Bronchial epithelial cell (primary cell): Measurements from ENCODE around the gene ZNF680. TPM values are rescaled to one million over a fixed set of nuclear protein-coding genes. Genes with fewer than 3 reads are reported as not detected.

Experiments
- DNase-seq: peaks from one replicate; pipeline ENCODE4 v3.0.0-alpha.2; 2010; ENCODE audit warnings: low read depth
- FAIRE-seq: peaks from 2 replicates; lab custom pipeline; 2011; peaks lifted over from hg19 to GRCh38; lab: Jason Lieb, UNC
- H3K27me3 ChIP-seq: 2 replicates; pipeline ENCODE4 v1.5.1; 2011; ENCODE audit warnings: low read length; ENCODE audit not compliant: control insufficient read depth, insufficient read depth
- H3K36me3 ChIP-seq: 2 replicates; pipeline ENCODE4 v1.5.1; 2011; ENCODE audit warnings: low read length; ENCODE audit not compliant: control insufficient read depth, insufficient read depth
- H3K4me3 ChIP-seq: 2 replicates; pipeline ENCODE4 v1.5.1; 2011; ENCODE audit warnings: mild to moderate bottlenecking, low read depth, low read length, control low read depth
- CTCF ChIP-seq: IDR thresholded peaks from 2 replicates; pipeline ENCODE4 v1.5.1; 2011; ENCODE audit warnings: mild to moderate bottlenecking, moderate library complexity, low read length, control low read depth, inconsistent platforms; ENCODE audit not compliant: insufficient read depth, severe bottlenecking
- total RNA-seq: library from RNA; depleted of rRNA; stranded (reverse); fragments of >200 nt; gene quantifications from 2 replicates; pipeline ENCODE4 v1.2.1, GENCODE V29; 2014

ZNF680 gene
- total RNA-seq, 1 donor from 2014 or later: 10.3 TPM

- no peak for FAIRE-seq
- H3K4me3 ChIP-seq: no peak overlapping the region
- H3K36me3 ChIP-seq: no peaks in the 10 kb centered on the region
- H3K27me3 ChIP-seq: no peaks in the 10 kb centered on the region
- no peak for TF ChIP-seq CTCF
- DNase-seq: no peak
Measured at GRCh38 chr7:64606385-64606784, 43.5 kb upstream of the ZNF680 start.

- no peaks in the 10 kb centered on the region for H3K36me3 ChIP-seq
- no peak for DNase-seq
- TF ChIP-seq CTCF: no peak
- H3K4me3 ChIP-seq: no peak overlapping the region
- no peak for FAIRE-seq
- no peaks in the 10 kb centered on the region for H3K27me3 ChIP-seq
Measured at GRCh38 chr7:64603271-64603670, 40.4 kb upstream of the ZNF680 start.

GRCh38 chr7:64602518-64602917 lies 39.6 kb upstream of the ZNF680 start:
- H3K36me3 ChIP-seq: no peaks in the 10 kb centered on the region
- no peak for DNase-seq
- no peak for TF ChIP-seq CTCF
- H3K27me3 ChIP-seq: no peaks in the 10 kb centered on the region
- no peak overlapping the region for H3K4me3 ChIP-seq
- no peak for FAIRE-seq

GRCh38 chr7:64602086-64602485 lies 39.2 kb upstream of the ZNF680 start:
- Histone ChIP-seq H3K27me3 (no peaks in the 10 kb centered on the region), H3K36me3 (no peaks in the 10 kb centered on the region), H3K4me3 (no peak overlapping the region)
- no peak for DNase-seq
- no peak for TF ChIP-seq CTCF
- no peak for FAIRE-seq

- DNase-seq: peak; percentile 19
- no peak for FAIRE-seq
- H3K27me3 ChIP-seq: no peaks in the 10 kb centered on the region
- no peak overlapping the region for H3K4me3 ChIP-seq
- H3K36me3 ChIP-seq: no peaks in the 10 kb centered on the region
- no peak for TF ChIP-seq CTCF
Measured at GRCh38 chr7:64599359-64599758, 36.5 kb upstream of the ZNF680 start.

GRCh38 chr7:64590971-64591370 lies 28.1 kb upstream of the ZNF680 start:
- FAIRE-seq: no peak
- no peak for DNase-seq
- TF ChIP-seq CTCF: no peak
- no peaks in the 10 kb centered on the region for H3K36me3 ChIP-seq
- H3K4me3 ChIP-seq: no peak overlapping the region
- no peaks in the 10 kb centered on the region for H3K27me3 ChIP-seq
